ACHN (cell line): ENCODE data around the gene ANKRD40.

ENCODE experiments used
- DNase-seq: peaks from one replicate; pipeline ENCODE4 v3.0.0-alpha.2; 2015
- in situ Hi-C: cut with HindIII; loops from 2 replicates; pipeline ENCODE4 v1.10.0; 2017; ENCODE audit warnings: low sequenced_read_pairs, low pct_ligation_motif_present, low pct_unique_long_range_greater_than_20kb

ANKRD40 gene

GRCh38 chr17:50661348-50661747, 46.4 kb downstream of the ANKRD40 start:
- in situ Hi-C loops: no loop called here
- DNase-seq: no peak

GRCh38 chr17:50660887-50661345, 46.8 kb downstream of the ANKRD40 start:
- no peak for DNase-seq
- in situ Hi-C loops: no loop called here

- in situ Hi-C loops: no loop called here
- DNase-seq: no peak
Observed at GRCh38 chr17:50660042-50660886, 47.5 kb downstream of the ANKRD40 start.

GRCh38 chr17:50659179-50659578, 48.5 kb downstream of the ANKRD40 start:
- no peak for DNase-seq
- in situ Hi-C loops: no loop called here

GRCh38 chr17:50658616-50659015, 49.1 kb downstream of the ANKRD40 start:
- no peak for DNase-seq
- in situ Hi-C loops: no loop called here

- in situ Hi-C loops: no loop called here
Observed at GRCh38 chr17:50657627-50658026, 50.1 kb downstream of the ANKRD40 start.

GRCh38 chr17:50657054-50657453, 50.7 kb downstream of the ANKRD40 start:
- DNase-seq: no peak
- in situ Hi-C loops: no loop called here

More at GRCh38 chr17:50657627-50658026, 50.1 kb downstream of the ANKRD40 start:
- no peak for DNase-seq

- in situ Hi-C loops: no loop called here
- no peak for DNase-seq
Observed at GRCh38 chr17:50656509-50656908, 51.2 kb downstream of the ANKRD40 start.

GRCh38 chr17:50653738-50654137, 54.0 kb downstream of the ANKRD40 start:
- DNase-seq: no peak
- in situ Hi-C loops: no loop called here

- in situ Hi-C loops: no loop called here
Observed at GRCh38 chr17:50651661-50652060, 56.1 kb downstream of the ANKRD40 start.

GRCh38 chr17:50649042-50649908, 58.4 kb downstream of the ANKRD40 start:
- in situ Hi-C loops: no loop called here
- DNase-seq: no peak

More at GRCh38 chr17:50651661-50652060, 56.1 kb downstream of the ANKRD40 start:
- DNase-seq: no peak

GRCh38 chr17:50647187-50647586, 60.5 kb downstream of the ANKRD40 start:
- no peak for DNase-seq

GRCh38 chr17:50645748-50646682, 61.7 kb downstream of the ANKRD40 start:
- in situ Hi-C loops: no loop called here
- DNase-seq: no peak

More at GRCh38 chr17:50647187-50647586, 60.5 kb downstream of the ANKRD40 start:
- in situ Hi-C loops: no loop called here
